IMR-90 (cell line): ENCODE measurements around the gene RPS15. TPM values are rescaled to one million over a fixed set of nuclear protein-coding genes. Genes with fewer than 3 reads are reported as not detected.

Experiments used
- ATAC-seq: fragments of 200-7000 bp; cut with Tn5 transposase; 2 replicates; pipeline ENCODE4 v1.9.1; 2020; ENCODE audit warnings: low read depth, mild to moderate bottlenecking, moderate library complexity
- BruUV-seq: library from RNA; stranded (reverse); fragments of 400-500 nt; replicated peaks from 2 replicates; lab custom pipeline; 2021; lab: Mats Ljungman, UMichigan
- CTCF ChIA-PET: fragments of 300-600 bp; formaldehyde crosslinking; extraction: SDS; loops from one replicate; lab custom pipeline; 2021; ENCODE audit warnings: antibody characterized with exemption; lab: Yijun Ruan, JAX
- POLR2A ChIA-PET: fragments of 300-600 bp; sonication (Branson Sonifier 250); formaldehyde crosslinking; loops from one replicate; lab custom pipeline; 2022; ENCODE audit warnings: antibody characterized with exemption; ENCODE audit not compliant: unreplicated experiment; lab: Charles Lee
- DNase-seq: peaks from one replicate; pipeline ENCODE4 v3.0.0; 2013
- H2AFZ ChIP-seq: replicated peaks from 2 replicates; pipeline ENCODE3; 2013; ENCODE audit warnings: low read length, mild to moderate bottlenecking; ENCODE audit not compliant: poor library complexity
- H2AK5ac ChIP-seq: 2 replicates; pipeline ENCODE4 v1.6.1; 2013; ENCODE audit warnings: low read depth, low read length, inconsistent platforms
- H2AK9ac ChIP-seq: replicated peaks from 2 replicates; pipeline ENCODE3; 2013; ENCODE audit warnings: mild to moderate bottlenecking, low read depth, low read length, moderate library complexity; ENCODE audit not compliant: poor library complexity
- H2BK120ac ChIP-seq: 2 replicates; pipeline ENCODE4 v1.6.1; 2013; ENCODE audit warnings: low read depth, low read length, inconsistent platforms
- H2BK15ac ChIP-seq: 3 replicates; pipeline ENCODE4 v1.6.1; 2013; ENCODE audit warnings: low read depth, low read length, inconsistent platforms
- H2BK20ac ChIP-seq: 2 replicates; pipeline ENCODE4 v1.6.1; 2013; ENCODE audit warnings: low read depth, mild to moderate bottlenecking, inconsistent platforms, low read length, moderate library complexity
- H2BK5ac ChIP-seq: 2 replicates; pipeline ENCODE4 v1.6.1; 2013; ENCODE audit warnings: mild to moderate bottlenecking, low read depth, low read length, inconsistent platforms; ENCODE audit not compliant: poor library complexity, severe bottlenecking
- H3K14ac ChIP-seq: replicated peaks from 2 replicates; pipeline ENCODE4 v1.6.1; 2013; ENCODE audit warnings: low read depth, low read length, inconsistent platforms
- H3K18ac ChIP-seq: 2 replicates; pipeline ENCODE4 v1.6.1; 2013; ENCODE audit warnings: low read depth, low read length, control low read depth
- H3K23ac ChIP-seq: 2 replicates; pipeline ENCODE4 v1.6.1; 2013; ENCODE audit warnings: low read depth, low read length, inconsistent platforms
- H3K27ac ChIP-seq: 2 replicates; pipeline ENCODE4 v1.5.1; 2013; ENCODE audit warnings: mild to moderate bottlenecking, control low read depth, low read length; ENCODE audit not compliant: insufficient read depth
- H3K27me3 ChIP-seq: 2 replicates; pipeline ENCODE4 v1.6.1; 2013; ENCODE audit warnings: low read length; ENCODE audit not compliant: control insufficient read depth, insufficient read depth
- H3K36me3 ChIP-seq: 2 replicates; pipeline ENCODE4 v1.6.1; 2013; ENCODE audit warnings: low read length, mixed read lengths; ENCODE audit not compliant: control insufficient read depth, insufficient read depth
- H3K4ac ChIP-seq: 2 replicates; pipeline ENCODE4 v1.6.1; 2013; ENCODE audit warnings: low read depth, low read length, inconsistent platforms
- H3K4me1 ChIP-seq: 2 replicates; pipeline ENCODE4 v1.6.1; 2013; ENCODE audit warnings: low read length, mixed read lengths; ENCODE audit not compliant: control insufficient read depth, insufficient read depth
- H3K4me2 ChIP-seq: 2 replicates; pipeline ENCODE4 v1.6.1; 2013; ENCODE audit warnings: low read depth, mild to moderate bottlenecking, control low read depth, low read length, moderate library complexity
- H3K4me3 ChIP-seq: 2 replicates; pipeline ENCODE4 v1.5.1; 2013; ENCODE audit warnings: low read depth, mild to moderate bottlenecking, control low read depth, low read length, moderate library complexity; ENCODE audit not compliant: insufficient read depth
- H3K56ac ChIP-seq: 2 replicates; pipeline ENCODE4 v1.6.1; 2013; ENCODE audit warnings: low read length, inconsistent platforms; ENCODE audit not compliant: insufficient read depth; ENCODE audit errors: extremely low read depth
- H3K79me1 ChIP-seq, 2 experiments: 2 replicates each; pipeline ENCODE4 v1.6.1; 2013; ENCODE audit warnings: low read length in 2 of 2, inconsistent platforms in 1 of 2, low read depth in 1 of 2
- H3K9ac ChIP-seq: 2 replicates; pipeline ENCODE4 v1.6.1; 2013; ENCODE audit warnings: low read depth, low read length, control low read depth
- H3K9me1 ChIP-seq: 2 replicates; pipeline ENCODE4 v1.6.1; 2013; ENCODE audit warnings: low read length, inconsistent platforms; ENCODE audit not compliant: insufficient read depth
- H3K9me3 ChIP-seq: 2 replicates; pipeline ENCODE4 v1.6.1; 2013; ENCODE audit warnings: low read length; ENCODE audit not compliant: control insufficient read depth, insufficient read depth
- H4K20me1 ChIP-seq: 2 replicates; pipeline ENCODE4 v1.6.1; 2013; ENCODE audit warnings: low read length, inconsistent platforms; ENCODE audit not compliant: insufficient read depth
- H4K5ac ChIP-seq: 2 replicates; pipeline ENCODE4 v1.6.1; 2013; ENCODE audit warnings: mild to moderate bottlenecking, low read depth, low read length, control low read depth
- H4K8ac ChIP-seq, 2 experiments: 2 replicates each; pipeline ENCODE4 v1.6.1; 2013; ENCODE audit warnings: low read depth in 2 of 2, low read length in 2 of 2, control low read depth in 1 of 2, inconsistent platforms in 1 of 2
- H4K91ac ChIP-seq: 2 replicates; pipeline ENCODE4 v1.6.1; 2013; ENCODE audit warnings: low read depth, low read length, inconsistent platforms; ENCODE audit not compliant: insufficient read depth
- BHLHE40 ChIP-seq: fragments of 150-350 bp; IDR thresholded peaks from 2 replicates; pipeline ENCODE4 v1.6.1; 2016; ENCODE audit warnings: mild to moderate bottlenecking, low read depth, low read length
- CEBPB ChIP-seq: IDR thresholded peaks from 2 replicates; pipeline ENCODE4 v1.6.1; 2012; ENCODE audit warnings: low read depth, low read length, improper control_type of control experiment
- CHD1 ChIP-seq: IDR thresholded peaks from 2 replicates; pipeline ENCODE4 v1.6.1; 2012; ENCODE audit warnings: low read depth, low read length, improper control_type of control experiment
- CTCF ChIP-seq: conservative IDR thresholded peaks from 2 replicates; pipeline ENCODE4 v1.5.1; 2012; ENCODE audit warnings: mild to moderate bottlenecking, low read depth, low read length, improper control_type of control experiment
- FOS ChIP-seq: fragments of 150-350 bp; IDR thresholded peaks from 2 replicates; pipeline ENCODE4 v1.6.1; 2016; ENCODE audit warnings: low read depth, low read length
- MAFK ChIP-seq: IDR thresholded peaks from 2 replicates; pipeline ENCODE4 v1.6.1; 2012; ENCODE audit warnings: low read depth, low read length, improper control_type of control experiment
- MAZ ChIP-seq: IDR thresholded peaks from 2 replicates; pipeline ENCODE4 v1.6.1; 2012; ENCODE audit warnings: low read depth, mild to moderate bottlenecking, low read length, improper control_type of control experiment, moderate library complexity, borderline replicate concordance
- MXI1 ChIP-seq: IDR thresholded peaks from 2 replicates; pipeline ENCODE4 v1.6.1; 2012; ENCODE audit warnings: low read depth, mild to moderate bottlenecking, low read length, moderate library complexity, borderline replicate concordance
- NFE2L2 ChIP-seq: fragments of 150-350 bp; IDR thresholded peaks from 2 replicates; pipeline ENCODE4 v1.6.1; 2016; ENCODE audit warnings: low read depth, mild to moderate bottlenecking, low read length
- POLR2A ChIP-seq: IDR thresholded peaks from 2 replicates; pipeline ENCODE4 v1.6.1; 2012; ENCODE audit warnings: mild to moderate bottlenecking, low read depth, low read length
- RAD21 ChIP-seq: IDR thresholded peaks from 2 replicates; pipeline ENCODE4 v1.6.1; 2012; ENCODE audit warnings: low read length, improper control_type of control experiment
- RCOR1 ChIP-seq: IDR thresholded peaks from 2 replicates; pipeline ENCODE4 v1.6.1; 2012; ENCODE audit warnings: mild to moderate bottlenecking, low read length, improper control_type of control experiment; ENCODE audit not compliant: insufficient replicate concordance
- RFX5 ChIP-seq: IDR thresholded peaks from 2 replicates; pipeline ENCODE4 v1.8.0; 2012; ENCODE audit warnings: low read depth, mild to moderate bottlenecking, low read length, moderate library complexity
- SMC3 ChIP-seq: fragments of 150-350 bp; IDR thresholded peaks from 2 replicates; pipeline ENCODE4 v1.6.1; 2016; ENCODE audit warnings: low read depth, mild to moderate bottlenecking, antibody characterized with exemption, low read length, moderate library complexity
- WGBS, 2 experiments: methylation state at CpG; one replicate each; pipeline versions ENCODE4 v1.1.5 to v1.1.7; 2013; ENCODE audit warnings: missing lambda C conversion rate in 2 of 2; ENCODE audit not compliant: insufficient read length in 1 of 2; ENCODE audit errors: extremely low coverage in 2 of 2; 5-methylcytosine and 5-hydroxymethylcytosine counted together
- dilution Hi-C: fragments of 300-500 bp; cut with HindIII; formaldehyde crosslinking; loops from one replicate; pipeline ENCODE4 v1.14.3; 2018; ENCODE audit warnings: low sequenced_read_pairs; ENCODE audit not compliant: unreplicated experiment
- in situ Hi-C: fragments of 300-500 bp; cut with MboI; formaldehyde crosslinking; loops from 3 replicates; pipeline ENCODE4 v1.14.3; 2019; ENCODE audit warnings: low sequenced_read_pairs, inconsistent platforms, mixed read lengths
- intact Hi-C: fragments of 100-400 bp; cut with micrococcal nuclease; formaldehyde crosslinking; loops from 2 replicates; pipeline ENCODE4 v1.10.0; 2022
- polyA plus RNA-seq, 3 experiments: library from polyadenylated mRNA; depleted of rRNA; stranded (reverse); fragments of >200 nt; gene quantifications; 2 replicates each; pipeline ENCODE4 v1.2.3, GENCODE V29; 2012; ENCODE audit warnings: low replicate concordance in 1 of 3
- total RNA-seq: library from RNA; depleted of rRNA; stranded (reverse); fragments of >200 nt; gene quantifications from 2 replicates; pipeline ENCODE4 v1.2.3, GENCODE V29; 2012
- TF ChIP-seq, protein P1 (sequence below): fragments of 150-350 bp; IDR thresholded peaks from 2 replicates; pipeline ENCODE4 v1.6.1; 2016; ENCODE audit warnings: low read depth, mild to moderate bottlenecking, low read length, moderate library complexity, borderline replicate concordance
- TF ChIP-seq, protein P2 (sequence below): fragments of 150-350 bp; IDR thresholded peaks from 2 replicates; pipeline ENCODE4 v1.6.1; 2017; ENCODE audit warnings: mild to moderate bottlenecking, antibody characterized with exemption, low read length, low read depth

RPS15 gene
- total and polyA plus RNA-seq, 2 of the 4 experiments (the other 2 are of a cell fraction) = 1,179 to 1,855 TPM

GRCh38 chr19:1471010-1471514 lies 32.9 kb downstream of the RPS15 start:
- Histone ChIP-seq H2AK9ac (peak overlapping the region; percentile 3), H2BK120ac (no peak overlapping the region), H2BK20ac (no peak overlapping the region), H3K4me2 (peak overlapping the region; percentile 75; the same call in 1 of the 2 replicates), H3K27me3 (peaks cover 64% of the 10 kb centered on the region), H3K36me3 (peaks cover 2% of the 10 kb centered on the region; the same call in 1 of the 2 replicates), H2BK5ac (no peak overlapping the region), H3K9me3 (no peaks in the 10 kb centered on the region; the same call in 1 of the 2 replicates), H2AK5ac (no peak overlapping the region), H4K91ac (no peak overlapping the region), H3K4me1 (peaks cover 21% of the 10 kb centered on the region), H3K79me1 (peaks cover 0 to 32% of the 10 kb centered on the region in 2 experiments; a peak in 2 of 4 replicates), H3K56ac (no peak overlapping the region), H3K14ac (no peak overlapping the region), H2AFZ (peak overlapping the region; percentile 56), H3K27ac (no peak overlapping the region), H2BK15ac (no peak overlapping the region), H3K9ac (no peak overlapping the region), H4K8ac (no peak overlapping the region), H3K4ac (no peak overlapping the region), H3K4me3 (no peak overlapping the region; the same call in 1 of the 2 replicates), H3K18ac (no peak overlapping the region), H3K9me1 (no peaks in the 10 kb centered on the region), H4K20me1 (peaks cover 90% of the 10 kb centered on the region), H3K23ac (no peak overlapping the region), H4K5ac (no peak overlapping the region)
- TF ChIP-seq NFE2L2 (no peak), BHLHE40 (no peak), RFX5 (no peak), MXI1 (no peak), MAFK (no peak), POLR2A (no peak), MAZ (no peak), CEBPB (no peak), CHD1 (no peak), SMC3 (no peak), CTCF (no peak), RCOR1 (no peak), FOS (no peak), RAD21 (no peak)
- TF ChIP-seq, protein P1, sequence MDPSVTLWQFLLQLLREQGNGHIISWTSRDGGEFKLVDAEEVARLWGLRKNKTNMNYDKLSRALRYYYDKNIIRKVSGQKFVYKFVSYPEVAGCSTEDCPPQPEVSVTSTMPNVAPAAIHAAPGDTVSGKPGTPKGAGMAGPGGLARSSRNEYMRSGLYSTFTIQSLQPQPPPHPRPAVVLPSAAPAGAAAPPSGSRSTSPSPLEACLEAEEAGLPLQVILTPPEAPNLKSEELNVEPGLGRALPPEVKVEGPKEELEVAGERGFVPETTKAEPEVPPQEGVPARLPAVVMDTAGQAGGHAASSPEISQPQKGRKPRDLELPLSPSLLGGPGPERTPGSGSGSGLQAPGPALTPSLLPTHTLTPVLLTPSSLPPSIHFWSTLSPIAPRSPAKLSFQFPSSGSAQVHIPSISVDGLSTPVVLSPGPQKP = no peak
- TF ChIP-seq, protein P2, sequence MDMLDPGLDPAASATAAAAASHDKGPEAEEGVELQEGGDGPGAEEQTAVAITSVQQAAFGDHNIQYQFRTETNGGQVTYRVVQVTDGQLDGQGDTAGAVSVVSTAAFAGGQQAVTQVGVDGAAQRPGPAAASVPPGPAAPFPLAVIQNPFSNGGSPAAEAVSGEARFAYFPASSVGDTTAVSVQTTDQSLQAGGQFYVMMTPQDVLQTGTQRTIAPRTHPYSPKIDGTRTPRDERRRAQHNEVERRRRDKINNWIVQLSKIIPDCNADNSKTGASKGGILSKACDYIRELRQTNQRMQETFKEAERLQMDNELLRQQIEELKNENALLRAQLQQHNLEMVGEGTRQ = no peak
- 9% methylated on average over 10 of the region's 28 CpGs; no CpG with 5 or more reads in 1 of the 2 experiments for WGBS, 2 experiments
- ATAC-seq (peak; percentile 18; the same call in 1 of the 2 replicates), DNase-seq (no peak)
- ChIA-PET CTCF (no interaction called here), POLR2A (no interaction called here)
- intact Hi-C loops = no loop called here
- dilution Hi-C loops = no loop called here
- in situ Hi-C loops = no loop called here
- no TSS peak for BruUV-seq
